Ectodermal cell (in vitro differentiated cells): Measurements from ENCODE around the gene ZNRF1.

Experiments
- H3K27ac ChIP-seq: 2 replicates; pipeline ENCODE4 v1.7.0; 2013; ENCODE audit warnings: mild to moderate bottlenecking, low read depth, low read length; ENCODE audit not compliant: insufficient read depth, poor library complexity, severe bottlenecking
- H3K27me3 ChIP-seq: 2 replicates; pipeline ENCODE4 v1.7.0; 2013; ENCODE audit warnings: mild to moderate bottlenecking, low read length; ENCODE audit not compliant: insufficient read depth, control insufficient read depth, poor library complexity, severe bottlenecking
- H3K36me3 ChIP-seq: one replicate; pipeline ENCODE4 v1.7.0; 2013; ENCODE audit warnings: low read length; ENCODE audit not compliant: control insufficient read depth, insufficient read depth
- H3K4me1 ChIP-seq: one replicate; pipeline ENCODE4 v1.7.0; 2013; ENCODE audit warnings: low read length; ENCODE audit not compliant: control insufficient read depth, insufficient read depth
- H3K4me3 ChIP-seq: 2 replicates; pipeline ENCODE4 v1.7.0; 2013; ENCODE audit warnings: low read depth, low read length, control low read depth; ENCODE audit not compliant: insufficient read depth
- H3K9me3 ChIP-seq: 2 replicates; pipeline ENCODE4 v1.7.0; 2013; ENCODE audit warnings: mild to moderate bottlenecking, low read length, moderate library complexity; ENCODE audit not compliant: control insufficient read depth
- WGBS, 2 experiments: methylation state at CpG; one replicate each; pipeline ENCODE4 v1.1.7; 2013; ENCODE audit warnings: missing lambda C conversion rate in 2 of 2; 5-methylcytosine and 5-hydroxymethylcytosine counted together

ZNRF1 gene

GRCh38 chr16:75095204-75095621 is 96.4 kb downstream of the ZNRF1 start:
- Histone ChIP-seq H3K4me3 (no peak overlapping the region), H3K4me1 (peaks cover 22% of the 10 kb centered on the region), H3K27me3 (no peaks in the 10 kb centered on the region), H3K27ac (no peak overlapping the region), H3K36me3 (no peaks in the 10 kb centered on the region), H3K9me3 (no peaks in the 10 kb centered on the region)
- 89% methylated on average over 13 to 14 of the region's 14 CpGs for WGBS, 2 experiments

- Histone ChIP-seq H3K9me3 (no peaks in the 10 kb centered on the region), H3K4me1 (peaks cover 22% of the 10 kb centered on the region), H3K27me3 (no peaks in the 10 kb centered on the region), H3K36me3 (no peaks in the 10 kb centered on the region), H3K4me3 (no peak overlapping the region), H3K27ac (no peak overlapping the region)
- WGBS, 2 experiments: 66 to 74% methylated on average over 6 of the region's 6 CpGs
Observed at GRCh38 chr16:75096656-75097055, 97.8 kb downstream of the ZNRF1 start.

- H3K4me3 ChIP-seq: no peak overlapping the region
- no peaks in the 10 kb centered on the region for H3K27me3 ChIP-seq
- H3K4me1 ChIP-seq: peaks cover 22% of the 10 kb centered on the region
- H3K27ac ChIP-seq: no peak overlapping the region
- WGBS, 2 experiments: 91 to 92% methylated on average over 10 of the region's 10 CpGs
- H3K36me3 ChIP-seq: no peaks in the 10 kb centered on the region
- H3K9me3 ChIP-seq: no peaks in the 10 kb centered on the region
Observed at GRCh38 chr16:75097191-75097761, 98.5 kb downstream of the ZNRF1 start.

GRCh38 chr16:75097941-75098901 is 99.4 kb downstream of the ZNRF1 start:
- H3K4me3 ChIP-seq: no peak overlapping the region
- WGBS, 2 experiments: 70 to 75% methylated on average over 15 of the region's 15 CpGs
- no peaks in the 10 kb centered on the region for H3K36me3 ChIP-seq
- H3K27ac ChIP-seq: no peak overlapping the region
- H3K9me3 ChIP-seq: no peaks in the 10 kb centered on the region
- H3K27me3 ChIP-seq: no peaks in the 10 kb centered on the region
- peaks cover 22% of the 10 kb centered on the region for H3K4me1 ChIP-seq

GRCh38 chr16:75099075-75099667 is 100.3 kb downstream of the ZNRF1 start:
- H3K4me3 ChIP-seq: no peak overlapping the region
- H3K27me3 ChIP-seq: no peaks in the 10 kb centered on the region
- peaks cover 22% of the 10 kb centered on the region for H3K4me1 ChIP-seq
- H3K27ac ChIP-seq: no peak overlapping the region
- no peaks in the 10 kb centered on the region for H3K9me3 ChIP-seq
- WGBS, 2 experiments: 71 to 76% methylated on average over 8 of the region's 8 CpGs
- no peaks in the 10 kb centered on the region for H3K36me3 ChIP-seq

GRCh38 chr16:75099738-75100602 is 101.1 kb downstream of the ZNRF1 start:
- no peaks in the 10 kb centered on the region for H3K27me3 ChIP-seq
- WGBS, 2 experiments: 77 to 78% methylated on average over 16 of the region's 16 CpGs
- no peak overlapping the region for H3K27ac ChIP-seq
- peaks cover 22% of the 10 kb centered on the region for H3K4me1 ChIP-seq
- H3K9me3 ChIP-seq: no peaks in the 10 kb centered on the region
- H3K4me3 ChIP-seq: no peak overlapping the region
- no peaks in the 10 kb centered on the region for H3K36me3 ChIP-seq

- Histone ChIP-seq H3K27me3 (no peaks in the 10 kb centered on the region), H3K27ac (no peak overlapping the region), H3K4me3 (no peak overlapping the region), H3K9me3 (no peaks in the 10 kb centered on the region), H3K36me3 (no peaks in the 10 kb centered on the region), H3K4me1 (peaks cover 22% of the 10 kb centered on the region)
- 88 to 93% methylated on average over 3 of the region's 3 CpGs for WGBS, 2 experiments
Observed at GRCh38 chr16:75100603-75100990, 101.8 kb downstream of the ZNRF1 start.

GRCh38 chr16:75101635-75102034 is 102.8 kb downstream of the ZNRF1 start:
- no peaks in the 10 kb centered on the region for H3K27me3 ChIP-seq
- no peak overlapping the region for H3K4me3 ChIP-seq
- H3K27ac ChIP-seq: no peak overlapping the region
- peaks cover 30% of the 10 kb centered on the region for H3K4me1 ChIP-seq
- peaks cover 3% of the 10 kb centered on the region for H3K36me3 ChIP-seq
- no peaks in the 10 kb centered on the region for H3K9me3 ChIP-seq
- 96 to 98% methylated on average over 3 of the region's 3 CpGs for WGBS, 2 experiments

- H3K27ac ChIP-seq: no peak overlapping the region
- no peaks in the 10 kb centered on the region for H3K9me3 ChIP-seq
- WGBS, 2 experiments: 94 to 96% methylated on average over 9 of the region's 9 CpGs
- H3K4me3 ChIP-seq: no peak overlapping the region
- no peaks in the 10 kb centered on the region for H3K27me3 ChIP-seq
- H3K36me3 ChIP-seq: peaks cover 3% of the 10 kb centered on the region
- peaks cover 31% of the 10 kb centered on the region for H3K4me1 ChIP-seq
Observed at GRCh38 chr16:75102595-75102994, 103.8 kb downstream of the ZNRF1 start.
